Heart right ventricle (tissue), 16 donors: ENCODE data around the gene ANKRD33B. TPM values are rescaled to one million over a fixed set of nuclear protein-coding genes. Genes with fewer than 3 reads are reported as not detected.
"Not testable (repeated sequence)": the region's sequence is repeated elsewhere in the genome, so short reads cannot be mapped to it uniquely, and the experiment has no call there.

Experiments used
- ATAC-seq, 8 donors: fragments of 200-7000 bp; cut with Tn5 transposase; one replicate each; pipeline ENCODE4 v1.9.1; 2020; ENCODE audit warnings: mild to moderate bottlenecking in 8 of 8, moderate library complexity in 8 of 8, moderate number of reproducible peaks in 1 of 8
- DNase-seq, 2 donors: peaks; one replicate each; pipeline ENCODE4 v3.0.0-alpha.2; 2020
- H3K27ac ChIP-seq, 10 donors: fragments of 200-600 bp; sonication (generic) in 2 of 10; one replicate each; pipeline versions ENCODE4 v1.5.0 to v1.8.0; 2020 to 2022; ENCODE audit warnings: mild to moderate bottlenecking in 3 of 10
- H3K27me3 ChIP-seq, 7 donors: fragments of 200-600 bp; one replicate each; pipeline ENCODE4 v1.8.0; 2021 to 2022; ENCODE audit warnings: mild to moderate bottlenecking in 2 of 7
- H3K36me3 ChIP-seq, 9 donors: fragments of 200-600 bp; sonication (generic) in 1 of 9; one replicate each; pipeline versions ENCODE4 v1.5.0 to v1.8.0; 2020 to 2022; ENCODE audit warnings: mild to moderate bottlenecking in 2 of 9
- H3K4me1 ChIP-seq, 9 donors: fragments of 200-600 bp; sonication (generic) in 1 of 9; one replicate each; pipeline versions ENCODE4 v1.5.0 to v1.8.0; 2020 to 2022; ENCODE audit warnings: mild to moderate bottlenecking in 4 of 9
- H3K4me3 ChIP-seq, 10 donors: fragments of 200-600 bp; sonication (generic) in 2 of 10; one replicate each; pipeline versions ENCODE4 v1.5.0 to v1.8.0; 2020 to 2022; ENCODE audit warnings: mild to moderate bottlenecking in 7 of 10, moderate library complexity in 2 of 10
- H3K9me3 ChIP-seq, 11 donors: fragments of 200-600 bp in 10 of 11; sonication (generic) in 2 of 11; one replicate each; pipeline versions ENCODE4 v1.5.0 to v1.8.0; 2013 to 2022; ENCODE audit warnings: mild to moderate bottlenecking in 2 of 11, control low read depth in 1 of 11, moderate library complexity in 1 of 11
- WGBS, 2 donors: extraction: QIAGEN DNeasy Blood & Tissue Kit; methylation state at CpG; one replicate each; pipeline ENCODE4 v1.1.7; 2013; ENCODE audit warnings: inconsistent platforms in 1 of 2; 5-methylcytosine and 5-hydroxymethylcytosine counted together
- intact Hi-C, 10 donors: fragments of 100-400 bp; cut with DNase I; formaldehyde crosslinking; loops; one replicate each; pipeline versions ENCODE4 v1.11.1 to v1.14.2; 2022
- polyA plus RNA-seq, 2 donors: library from polyadenylated mRNA; stranded (reverse); fragments of 200-250 nt; gene quantifications; one replicate each; pipeline ENCODE4 v1.2.3, GENCODE V29; 2013
- total RNA-seq, 10 donors: library from RNA; stranded (reverse); fragmentation: NEBNext Ultra II Directional in 3 of 10; extraction: Animal tissue kit (Norgen Biotek cat#: 25700) in 3 of 10; gene quantifications; one replicate each; pipeline versions ENCODE4 v1.2.1 to v1.2.4, GENCODE V29; 2021 to 2023
- TF ChIP-seq, protein P1 (sequence below), 9 donors: fragments of 200-600 bp; sonication (generic) in 2 of 9; IDR thresholded peaks; one replicate each; pipeline versions ENCODE4 v1.5.0 to v1.8.0; 2021 to 2022; ENCODE audit warnings: antibody characterized with exemption in 9 of 9, mild to moderate bottlenecking in 5 of 9, moderate library complexity in 1 of 9
- donor health status: Arrhythmogenic right ventricular cardiomyopathy.
- donor health status: ischemic (EF 13 %, LVEDD 7.1; RV severe dilation, severe dysfunction).
- donor health status: healthy with polysubstance abuse.
- donor health status: DM: no; HTN: yes; CAD: no.
- donor health status: DM: no; HTN: no; CAD: no.
- donor health status: ischemic (EF 25% LVEDD 6.9; RV normal size, moderate dysfunction).
- donor health status: ischemic (EF 25% LVEDD 5.7; RV mildly dilated, moderate dysfunction).
- donor health status: healthy.
- donor health status: DM: yes; HTN: yes; CAD: no.
- donor health status: Ischemic cardiomyopathy.
- donor health status: ischemic (EF 35%, LVEDD 5.7; RV mildly dilated, moderate dysfunction).
- donor health status: nonischemic (EF 11% LVEDD 7.7; RV severe dilation, severe dysfunction).
- donor health status: DM: yes; HTN: yes; CAD: no.
- donor health status: PGD.
- donor health status: ischemic (EF 29% LVEDD 5.4; RV normal size, mild dysfunction).
- donor health status: nonischemic (EF 23%, LVEDD 6.1; RV moderate dilation, normal function).

Gene ANKRD33B
- total and polyA plus RNA-seq, 12 donors: 0.46 to 33.0 (median 13.3) TPM

DNA sequence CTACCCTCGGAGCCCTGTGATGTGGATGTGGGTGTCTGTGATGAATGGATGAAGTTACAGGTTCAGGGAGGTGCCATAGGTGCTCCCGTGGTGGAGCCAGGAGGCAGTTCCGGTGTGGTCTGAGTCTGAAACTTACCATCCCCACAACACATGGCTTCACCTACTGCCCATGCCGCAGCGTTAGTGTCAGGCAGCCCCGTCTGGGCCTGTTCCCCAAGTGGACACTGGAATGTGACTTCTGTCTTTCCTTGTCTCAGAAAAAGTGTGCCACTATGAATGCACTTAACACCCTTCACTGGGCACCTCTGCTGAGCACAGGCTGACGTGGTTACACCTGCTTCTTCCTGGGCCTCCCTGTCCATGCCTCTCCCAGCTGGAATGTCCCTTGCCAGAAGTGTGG is 8.6 kb downstream of the ANKRD33B start:
- 89 to 94% methylated on average over 7 of the region's 7 CpGs for WGBS, 2 donors
- no peaks in the 10 kb centered on the region for H3K9me3 ChIP-seq
- H3K27me3 ChIP-seq: no peaks in the 10 kb centered on the region
- H3K27ac ChIP-seq: no peak overlapping the region
- no peaks in the 10 kb centered on the region for H3K36me3 ChIP-seq
- ATAC-seq (no peak), DNase-seq (no peak)
- no peak overlapping the region for H3K4me3 ChIP-seq
- intact Hi-C loops: no loop called here
- TF ChIP-seq, protein P1, sequence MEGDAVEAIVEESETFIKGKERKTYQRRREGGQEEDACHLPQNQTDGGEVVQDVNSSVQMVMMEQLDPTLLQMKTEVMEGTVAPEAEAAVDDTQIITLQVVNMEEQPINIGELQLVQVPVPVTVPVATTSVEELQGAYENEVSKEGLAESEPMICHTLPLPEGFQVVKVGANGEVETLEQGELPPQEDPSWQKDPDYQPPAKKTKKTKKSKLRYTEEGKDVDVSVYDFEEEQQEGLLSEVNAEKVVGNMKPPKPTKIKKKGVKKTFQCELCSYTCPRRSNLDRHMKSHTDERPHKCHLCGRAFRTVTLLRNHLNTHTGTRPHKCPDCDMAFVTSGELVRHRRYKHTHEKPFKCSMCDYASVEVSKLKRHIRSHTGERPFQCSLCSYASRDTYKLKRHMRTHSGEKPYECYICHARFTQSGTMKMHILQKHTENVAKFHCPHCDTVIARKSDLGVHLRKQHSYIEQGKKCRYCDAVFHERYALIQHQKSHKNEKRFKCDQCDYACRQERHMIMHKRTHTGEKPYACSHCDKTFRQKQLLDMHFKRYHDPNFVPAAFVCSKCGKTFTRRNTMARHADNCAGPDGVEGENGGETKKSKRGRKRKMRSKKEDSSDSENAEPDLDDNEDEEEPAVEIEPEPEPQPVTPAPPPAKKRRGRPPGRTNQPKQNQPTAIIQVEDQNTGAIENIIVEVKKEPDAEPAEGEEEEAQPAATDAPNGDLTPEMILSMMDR (IDR thresholded peaks at IDR 0.05): no peak
- H3K4me1 ChIP-seq: peaks cover 3 to 34% (median 20%) of the 10 kb centered on the region in 9 donors

DNA sequence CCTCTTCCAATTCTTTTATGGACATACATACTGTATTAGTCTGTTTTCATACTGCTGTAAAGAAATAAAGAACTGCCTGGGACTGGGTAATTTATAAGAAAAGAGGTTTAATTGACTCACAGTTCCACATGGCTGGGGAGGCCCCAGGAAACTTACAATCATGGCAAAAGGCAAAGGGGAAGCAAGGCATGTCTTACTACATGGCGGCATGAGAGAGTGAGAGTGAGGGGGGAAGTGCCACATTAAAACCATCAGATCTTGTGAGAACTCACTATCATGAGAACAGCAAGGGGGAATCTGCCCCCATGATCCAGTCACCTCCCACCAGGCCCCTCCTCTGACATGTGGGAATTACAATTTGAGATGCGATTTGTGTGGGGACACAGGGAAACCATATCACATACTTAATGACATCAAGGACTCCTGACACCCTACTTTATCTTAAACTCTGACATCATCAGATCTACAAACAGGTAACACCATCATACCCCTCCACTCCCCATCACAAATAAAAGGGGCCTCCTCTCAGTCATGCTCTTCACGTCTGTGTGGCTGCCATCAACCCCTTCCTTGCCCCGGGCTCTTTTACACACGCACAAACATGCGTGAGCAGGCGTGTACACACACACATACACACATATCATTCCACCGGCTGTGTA is 9.7 kb downstream of the ANKRD33B start:
- WGBS, 2 donors: 95 to 96% methylated on average over 8 of the region's 8 CpGs
- Histone ChIP-seq H3K9me3 (no peaks in the 10 kb centered on the region), H3K27ac (no peak overlapping the region), H3K27me3 (no peaks in the 10 kb centered on the region), H3K4me3 (no peak overlapping the region), H3K4me1 (peaks cover 5 to 34% (median 25%) of the 10 kb centered on the region in 9 donors), H3K36me3 (no peaks in the 10 kb centered on the region)
- ATAC-seq: no peak
- intact Hi-C loops: no loop called here
- no peak for DNase-seq
- TF ChIP-seq, protein P1 (IDR thresholded peaks at IDR 0.05): no peak

DNA sequence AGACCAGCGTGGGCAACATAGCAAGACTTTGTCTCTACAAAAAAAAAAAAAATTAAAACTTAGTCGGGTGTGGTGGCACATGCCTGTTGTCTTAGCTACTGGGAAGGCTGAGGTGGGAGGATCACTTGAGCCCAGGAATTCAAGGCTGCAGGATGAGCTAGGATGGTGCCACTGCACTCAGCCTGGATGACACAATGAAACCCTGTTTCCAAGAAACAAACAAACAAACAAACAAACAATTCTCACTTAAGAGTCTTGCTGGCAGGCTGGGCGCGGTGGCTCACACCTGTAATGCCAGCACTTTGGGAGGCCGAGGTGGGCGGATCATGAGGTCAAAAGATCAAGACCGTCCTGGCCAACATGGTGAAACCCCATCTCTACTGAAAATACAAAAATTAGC is 11.0 kb downstream of the ANKRD33B start:
- not testable (repeated sequence) for ATAC-seq, H3K27me3 ChIP-seq, DNase-seq, H3K4me3 ChIP-seq, H3K27ac ChIP-seq, H3K36me3 ChIP-seq, H3K9me3 ChIP-seq
- H3K4me1 ChIP-seq: peaks cover 5 to 43% (median 31%) of the 10 kb centered on the region in 9 donors
- intact Hi-C loops: loop anchor here in 2 of 10 donors (5.0 kb wide), 2 partner anchors 47 to 118 kb away; no protein-coding TSS in a partner anchor
- 93 to 94% methylated on average over 7 of the region's 7 CpGs for WGBS, 2 donors

DNA sequence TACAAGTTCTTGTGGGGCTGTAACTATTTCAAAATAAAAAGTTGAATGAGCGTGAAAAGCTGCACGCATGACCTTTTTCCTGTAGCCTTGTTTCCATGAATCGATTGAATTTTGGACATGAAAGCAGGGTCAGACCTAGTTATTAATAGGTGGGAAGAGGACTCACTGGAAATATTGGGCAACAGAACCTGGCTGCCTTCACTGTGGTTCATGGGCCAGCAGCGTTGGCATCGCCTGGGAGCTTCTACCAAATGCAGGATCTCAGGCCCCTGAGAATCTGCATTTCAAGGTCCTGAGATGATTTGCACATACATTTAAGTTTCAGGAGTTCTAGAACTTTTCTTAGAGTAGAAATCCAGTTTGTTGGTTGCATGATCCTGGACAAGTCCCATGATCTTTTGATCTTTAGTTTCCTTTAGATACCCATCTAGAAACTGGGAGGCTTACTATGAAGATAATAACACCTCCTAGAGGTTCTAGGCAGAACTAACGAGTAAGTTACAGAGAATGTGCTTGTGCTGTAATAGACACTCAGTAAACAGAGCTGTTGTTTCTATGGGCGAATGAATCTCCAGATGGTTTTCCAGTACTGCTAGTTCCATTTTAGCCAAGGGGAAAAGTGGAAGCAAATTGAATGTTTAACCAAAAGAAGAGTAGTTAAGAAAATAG is 12.4 kb downstream of the ANKRD33B start:
- peaks cover 5 to 50% (median 34%) of the 10 kb centered on the region in 9 donors for H3K4me1 ChIP-seq
- TF ChIP-seq, protein P1 (IDR thresholded peaks at IDR 0.05): no peak
- H3K27ac ChIP-seq: peak overlapping the region in 5 of 10 donors; percentile 48 to 89 (median 81)
- ATAC-seq (no peak), DNase-seq (no peak)
- no peaks in the 10 kb centered on the region for H3K36me3 ChIP-seq
- intact Hi-C loops: loop anchor here in 2 of 10 donors (5.0 kb wide), 2 partner anchors 46 to 119 kb away; no protein-coding TSS in a partner anchor
- peaks cover 0 to 2% (median 0%) of the 10 kb centered on the region in 11 donors for H3K9me3 ChIP-seq
- WGBS, 2 donors: 85 to 88% methylated on average over 7 of the region's 7 CpGs
- H3K4me3 ChIP-seq: no peak overlapping the region
- no peaks in the 10 kb centered on the region for H3K27me3 ChIP-seq
